Measurements from ENCODE around the gene TRAFD1.
A peak's percentile ranks its signal among the peaks of the same experiment; 100 is the strongest.

GRCh38 chr12:112198120-112198733 lies 72.9 kb downstream of the TRAFD1 start:
- peak; percentile 79 for TF ChIP-seq CTCF (IDR thresholded peaks at IDR 0.05; ENCODE audit: low read depth, low read length)
- TF ChIP-seq POLR2A (IDR thresholded peaks at IDR 0.05; ENCODE audit: extremely low read depth, insufficient read length), result no peak
- TF ChIP-seq MAX (IDR thresholded peaks at IDR 0.05; ENCODE audit: low read depth, low read length), result no peak
